GM23248 (cell line): ENCODE results near the gene C2orf78.

Source experiments
- EZH2 ChIP-seq: fragments of 200-600 bp; sonication (generic); IDR thresholded peaks from 2 replicates; pipeline ENCODE4 v1.6.1; 2018; ENCODE audit warnings: antibody characterized with exemption, mild to moderate bottlenecking; ENCODE audit not compliant: insufficient read depth, poor library complexity, severe bottlenecking
- EZH2phosphoT487 ChIP-seq: fragments of 200-600 bp; sonication (generic); IDR thresholded peaks from 2 replicates; pipeline ENCODE4 v1.6.1; 2018; ENCODE audit warnings: antibody characterized with exemption, moderate library complexity, mild to moderate bottlenecking, low read depth; ENCODE audit not compliant: insufficient read depth

GRCh38 chr2:73818296-73818695 lies 34.3 kb downstream of the C2orf78 start:
- TF ChIP-seq EZH2phosphoT487, result no peak
- TF ChIP-seq EZH2, result no peak
